Immature natural killer cell (primary cell): ENCODE measurements around the gene PRKCA. TPM values are rescaled to one million over a fixed set of nuclear protein-coding genes. Genes with fewer than 3 reads are reported as not detected.

Experiments
- DNase-seq, 3 donors: peaks; one replicate each; pipeline ENCODE4 v3.0.0; 2022; ENCODE audit warnings: mixed read lengths in 1 of 3
- H3K27ac Mint-ChIP-seq, 6 donors: one replicate each; pipeline ENCODE4 v1.8.0; 2020; ENCODE audit warnings: mixed read lengths in 6 of 6, mild to moderate bottlenecking in 5 of 6, inconsistent platforms in 4 of 6, moderate library complexity in 3 of 6
- H3K27me3 Mint-ChIP-seq, 3 donors: one replicate each; pipeline ENCODE4 v1.8.0; 2020 to 2021; ENCODE audit warnings: low read depth in 3 of 3, mild to moderate bottlenecking in 3 of 3, mixed read lengths in 3 of 3, moderate library complexity in 3 of 3, inconsistent platforms in 1 of 3
- H3K36me3 Mint-ChIP-seq, 3 donors: one replicate each; pipeline ENCODE4 v1.8.0; 2020; ENCODE audit warnings: mixed read lengths in 3 of 3, inconsistent platforms in 2 of 3, mild to moderate bottlenecking in 2 of 3
- H3K4me1 Mint-ChIP-seq, 2 donors: one replicate each; pipeline ENCODE4 v1.8.0; 2020; ENCODE audit warnings: inconsistent platforms in 2 of 2, mild to moderate bottlenecking in 2 of 2, mixed read lengths in 2 of 2, moderate library complexity in 1 of 2
- H3K4me3 Mint-ChIP-seq, 5 donors: one replicate each; pipeline ENCODE4 v1.8.0; 2020; ENCODE audit warnings: mild to moderate bottlenecking in 5 of 5, mixed read lengths in 5 of 5, inconsistent platforms in 3 of 5, moderate library complexity in 3 of 5
- H3K9me3 Mint-ChIP-seq, 6 donors: one replicate each; pipeline ENCODE4 v1.8.0; 2020; ENCODE audit warnings: mild to moderate bottlenecking in 6 of 6, mixed read lengths in 6 of 6, inconsistent platforms in 4 of 6, moderate library complexity in 3 of 6
- polyA plus RNA-seq, 3 donors: library from polyadenylated mRNA; unstranded; fragments of 300-500 nt; fragmentation: Illumina TruSeq; gene quantifications; one replicate each; pipeline ENCODE4 v1.2.3, GENCODE V29; 2021

The PRKCA gene
- polyA plus RNA-seq, 3 donors from 2014 or later: 0.18 to 1.3 (median 0.28) TPM

DNA sequence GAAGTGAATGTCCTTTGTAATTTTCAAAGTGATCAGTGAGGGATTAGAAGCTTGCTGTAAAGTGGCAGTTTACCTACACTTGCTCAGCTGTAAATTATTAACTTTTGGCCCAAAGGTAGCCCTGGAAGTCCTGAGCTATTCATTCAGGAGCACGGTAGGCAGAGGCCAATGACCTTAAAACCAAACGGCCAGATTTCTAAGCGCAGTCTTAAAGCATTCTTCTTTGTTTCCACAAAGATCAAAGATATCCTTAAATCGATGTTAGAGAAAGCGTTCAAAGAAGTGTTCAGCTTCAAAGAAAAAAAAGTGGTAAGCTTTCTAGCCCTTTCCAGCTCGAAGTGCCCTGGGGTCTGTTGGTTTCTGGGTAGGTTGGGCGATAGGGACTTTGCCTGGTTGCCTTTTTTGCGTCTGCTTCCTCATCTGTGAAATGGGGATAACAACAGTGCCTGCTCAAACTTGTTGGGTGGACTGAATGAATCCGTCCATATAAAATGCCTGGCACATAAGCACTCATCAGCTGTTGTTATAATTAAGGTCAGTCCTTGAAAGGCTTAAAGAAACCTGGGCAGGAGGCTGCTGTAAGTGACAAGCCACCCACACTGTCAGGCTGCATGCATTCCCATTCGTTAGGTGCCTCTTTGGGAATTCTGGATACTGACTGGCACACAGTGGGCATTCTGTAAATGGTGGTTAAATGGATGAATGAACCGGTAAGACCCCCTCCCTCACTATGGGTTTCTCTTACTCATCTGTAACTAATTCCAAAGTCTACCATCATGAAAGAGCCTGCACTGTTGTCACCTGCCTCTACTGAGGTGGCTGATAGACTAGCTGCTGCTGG is 113.2 kb downstream of the PRKCA start:
- peaks cover 0 to 4% (median 0%) of the 10 kb centered on the region in 3 donors for H3K36me3 Mint-ChIP-seq
- peaks cover 0 to 6% of the 10 kb centered on the region in 2 donors for H3K4me1 Mint-ChIP-seq
- peak overlapping the region in 1 of 6 donors; percentile 67 for H3K27ac Mint-ChIP-seq
- H3K27me3 Mint-ChIP-seq: no peaks in the 10 kb centered on the region
- no peaks in the 10 kb centered on the region for H3K9me3 Mint-ChIP-seq
- no peak for DNase-seq
- H3K4me3 Mint-ChIP-seq: no peak overlapping the region

- no peak overlapping the region for H3K27ac Mint-ChIP-seq
- no peak overlapping the region for H3K4me3 Mint-ChIP-seq
- DNase-seq: no peak
- H3K36me3 Mint-ChIP-seq: peaks cover 0 to 4% (median 0%) of the 10 kb centered on the region in 3 donors
- no peaks in the 10 kb centered on the region for H3K27me3 Mint-ChIP-seq
- no peaks in the 10 kb centered on the region for H3K9me3 Mint-ChIP-seq
- peaks cover 0 to 6% of the 10 kb centered on the region in 2 donors for H3K4me1 Mint-ChIP-seq
These were observed 114.0 kb downstream of the PRKCA start for GRCh38 chr17:66416207-66416940.

DNA sequence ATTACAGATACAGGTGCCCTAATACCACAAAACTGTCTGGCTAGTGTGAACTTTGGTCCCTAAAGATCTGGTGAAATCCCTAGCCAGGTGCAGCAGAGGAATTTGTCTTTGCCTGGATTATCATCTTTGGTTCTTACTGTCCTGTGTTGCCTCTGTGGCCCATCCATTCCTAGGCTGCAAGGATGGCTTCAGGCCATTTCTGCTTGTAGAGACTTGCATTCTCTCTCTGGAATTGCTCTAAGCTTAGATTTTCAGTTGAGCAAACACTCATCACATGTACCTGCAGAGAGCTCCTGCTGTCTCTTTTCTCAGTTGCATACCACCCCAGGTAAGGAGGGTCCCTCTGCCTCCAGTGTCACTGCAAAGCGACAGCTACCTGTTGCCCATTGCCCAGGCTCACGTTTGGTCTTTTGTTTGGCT is 114.9 kb downstream of the PRKCA start:
- H3K9me3 Mint-ChIP-seq: no peaks in the 10 kb centered on the region
- DNase-seq: no peak
- peaks cover 0 to 6% of the 10 kb centered on the region in 2 donors for H3K4me1 Mint-ChIP-seq
- no peaks in the 10 kb centered on the region for H3K27me3 Mint-ChIP-seq
- no peak overlapping the region for H3K4me3 Mint-ChIP-seq
- peaks cover 0 to 4% (median 0%) of the 10 kb centered on the region in 3 donors for H3K36me3 Mint-ChIP-seq
- no peak overlapping the region for H3K27ac Mint-ChIP-seq

DNA sequence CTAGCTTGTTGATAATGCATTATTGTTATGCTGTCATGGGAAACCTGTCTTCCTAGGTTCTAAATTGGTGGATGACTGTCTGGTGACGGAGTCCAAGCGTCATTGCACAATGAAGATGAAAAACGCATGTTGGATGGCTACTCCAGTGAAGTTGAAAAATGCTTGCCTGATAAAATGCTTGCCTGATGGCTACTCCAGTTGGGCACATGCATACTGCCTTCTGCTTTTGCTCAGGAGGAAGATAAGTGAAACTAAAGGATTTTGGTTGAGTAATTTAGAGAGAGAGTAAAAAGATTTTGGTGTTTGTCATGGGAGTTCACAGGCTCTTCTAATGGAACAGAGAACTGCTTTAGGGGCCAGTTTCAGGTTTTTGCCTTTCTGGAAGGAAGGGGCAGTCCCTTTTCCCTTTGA is 118.6 kb downstream of the PRKCA start:
- no peaks in the 10 kb centered on the region for H3K9me3 Mint-ChIP-seq
- H3K4me3 Mint-ChIP-seq: no peak overlapping the region
- H3K36me3 Mint-ChIP-seq: no peaks in the 10 kb centered on the region
- peaks cover 0 to 4% (median 2%) of the 10 kb centered on the region in 3 donors for H3K27me3 Mint-ChIP-seq
- no peak overlapping the region for H3K27ac Mint-ChIP-seq
- no peak for DNase-seq
- H3K4me1 Mint-ChIP-seq: peaks cover 2 to 7% of the 10 kb centered on the region in 2 donors

- Mint-ChIP-seq H3K36me3 (no peaks in the 10 kb centered on the region), H3K27ac (no peak overlapping the region), H3K4me1 (peaks cover 10 to 14% of the 10 kb centered on the region in 2 donors), H3K4me3 (no peak overlapping the region), H3K9me3 (no peaks in the 10 kb centered on the region), H3K27me3 (peaks cover 0 to 4% (median 2%) of the 10 kb centered on the region in 3 donors)
- DNase-seq: no peak
These were observed 119.8 kb downstream of the PRKCA start for GRCh38 chr17:66422186-66422585.

- H3K4me3 Mint-ChIP-seq: no peak overlapping the region
- H3K27me3 Mint-ChIP-seq: peaks cover 0 to 4% (median 2%) of the 10 kb centered on the region in 3 donors
- no peak for DNase-seq
- no peak overlapping the region for H3K27ac Mint-ChIP-seq
- H3K36me3 Mint-ChIP-seq: no peaks in the 10 kb centered on the region
- peaks cover 10 to 14% of the 10 kb centered on the region in 2 donors for H3K4me1 Mint-ChIP-seq
- no peaks in the 10 kb centered on the region for H3K9me3 Mint-ChIP-seq
These were observed 120.9 kb downstream of the PRKCA start for GRCh38 chr17:66423056-66423955.

GRCh38 chr17:66425756-66426396 is 123.5 kb downstream of the PRKCA start:
- Mint-ChIP-seq H3K27me3 (peaks cover 0 to 4% (median 2%) of the 10 kb centered on the region in 3 donors), H3K9me3 (no peaks in the 10 kb centered on the region), H3K4me1 (peaks cover 10 to 14% of the 10 kb centered on the region in 2 donors), H3K36me3 (no peaks in the 10 kb centered on the region), H3K27ac (peak overlapping the region in 4 of 6 donors; percentile 2 to 75 (median 38)), H3K4me3 (peak overlapping the region; percentile 7 to 78 (median 56))
- DNase-seq: no peak

DNA sequence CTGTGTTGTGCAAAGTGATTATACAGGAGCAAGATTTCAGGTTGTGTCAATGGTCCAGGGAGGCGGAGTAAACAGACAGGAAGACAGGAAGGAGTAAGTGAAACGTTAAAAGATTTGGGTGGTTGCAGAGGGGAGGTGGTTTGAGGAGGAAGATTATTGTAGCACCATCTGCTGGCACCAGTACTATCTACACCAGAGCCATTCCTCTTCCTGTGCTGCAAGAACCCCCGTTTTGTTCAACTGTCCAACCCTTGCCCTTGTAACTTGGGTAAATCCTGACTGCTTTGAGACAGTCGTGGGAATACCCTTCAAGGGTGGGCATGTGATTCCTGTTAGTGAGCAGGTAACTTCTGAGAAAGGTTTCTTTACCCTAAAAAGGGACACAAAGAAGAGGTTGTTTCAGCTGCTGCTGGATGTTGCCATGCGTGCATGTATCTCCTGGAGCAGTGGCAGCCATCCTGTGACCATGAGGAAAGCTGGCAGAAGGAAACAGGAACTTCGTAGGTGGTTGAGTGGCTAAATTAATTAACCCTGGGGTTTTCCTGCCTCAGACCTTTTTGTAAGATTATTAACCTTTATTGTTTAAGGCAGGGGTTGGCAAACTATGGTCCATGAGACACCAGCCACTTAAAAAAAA is 124.1 kb downstream of the PRKCA start:
- Mint-ChIP-seq H3K36me3 (no peaks in the 10 kb centered on the region), H3K27me3 (peaks cover 0 to 4% (median 2%) of the 10 kb centered on the region in 3 donors), H3K4me3 (peak overlapping the region; percentile 7 to 78 (median 56)), H3K27ac (peak overlapping the region in 3 of 6 donors; percentile 23 to 75 (median 54)), H3K4me1 (peaks cover 10 to 14% of the 10 kb centered on the region in 2 donors), H3K9me3 (no peaks in the 10 kb centered on the region)
- DNase-seq: peak; percentile 18 to 39 (median 31)

GRCh38 chr17:66427134-66427533 is 124.7 kb downstream of the PRKCA start:
- Mint-ChIP-seq H3K4me3 (no peak overlapping the region), H3K27ac (no peak overlapping the region), H3K9me3 (no peaks in the 10 kb centered on the region), H3K4me1 (peaks cover 10 to 14% of the 10 kb centered on the region in 2 donors), H3K27me3 (peaks cover 0 to 4% (median 2%) of the 10 kb centered on the region in 3 donors), H3K36me3 (no peaks in the 10 kb centered on the region)
- DNase-seq: no peak

DNA sequence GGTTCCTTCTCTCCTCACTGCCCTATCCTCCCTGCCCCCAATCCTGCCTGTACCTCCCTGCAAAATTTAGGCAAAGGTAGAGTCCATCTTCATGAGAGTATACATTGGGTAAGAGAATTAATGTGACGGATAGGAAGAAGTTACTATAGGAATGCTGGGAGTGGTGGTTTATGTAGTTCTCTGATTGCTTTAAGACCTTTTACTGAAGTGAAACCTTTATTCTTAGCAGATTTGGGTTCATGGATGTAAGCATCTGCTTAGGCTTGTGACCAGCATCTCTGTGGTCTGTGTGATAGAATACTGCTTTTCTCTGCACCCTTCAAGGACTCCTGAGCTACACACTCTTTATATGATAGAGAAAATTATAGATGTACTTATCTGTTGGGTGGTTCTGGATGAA is 127.3 kb downstream of the PRKCA start:
- no peaks in the 10 kb centered on the region for H3K36me3 Mint-ChIP-seq
- H3K4me1 Mint-ChIP-seq: peaks cover 10 to 14% of the 10 kb centered on the region in 2 donors
- H3K27me3 Mint-ChIP-seq: peaks cover 0 to 4% (median 2%) of the 10 kb centered on the region in 3 donors
- no peak overlapping the region for H3K4me3 Mint-ChIP-seq
- no peak for DNase-seq
- peak overlapping the region in 1 of 6 donors; percentile 43 for H3K27ac Mint-ChIP-seq
- no peaks in the 10 kb centered on the region for H3K9me3 Mint-ChIP-seq

DNA sequence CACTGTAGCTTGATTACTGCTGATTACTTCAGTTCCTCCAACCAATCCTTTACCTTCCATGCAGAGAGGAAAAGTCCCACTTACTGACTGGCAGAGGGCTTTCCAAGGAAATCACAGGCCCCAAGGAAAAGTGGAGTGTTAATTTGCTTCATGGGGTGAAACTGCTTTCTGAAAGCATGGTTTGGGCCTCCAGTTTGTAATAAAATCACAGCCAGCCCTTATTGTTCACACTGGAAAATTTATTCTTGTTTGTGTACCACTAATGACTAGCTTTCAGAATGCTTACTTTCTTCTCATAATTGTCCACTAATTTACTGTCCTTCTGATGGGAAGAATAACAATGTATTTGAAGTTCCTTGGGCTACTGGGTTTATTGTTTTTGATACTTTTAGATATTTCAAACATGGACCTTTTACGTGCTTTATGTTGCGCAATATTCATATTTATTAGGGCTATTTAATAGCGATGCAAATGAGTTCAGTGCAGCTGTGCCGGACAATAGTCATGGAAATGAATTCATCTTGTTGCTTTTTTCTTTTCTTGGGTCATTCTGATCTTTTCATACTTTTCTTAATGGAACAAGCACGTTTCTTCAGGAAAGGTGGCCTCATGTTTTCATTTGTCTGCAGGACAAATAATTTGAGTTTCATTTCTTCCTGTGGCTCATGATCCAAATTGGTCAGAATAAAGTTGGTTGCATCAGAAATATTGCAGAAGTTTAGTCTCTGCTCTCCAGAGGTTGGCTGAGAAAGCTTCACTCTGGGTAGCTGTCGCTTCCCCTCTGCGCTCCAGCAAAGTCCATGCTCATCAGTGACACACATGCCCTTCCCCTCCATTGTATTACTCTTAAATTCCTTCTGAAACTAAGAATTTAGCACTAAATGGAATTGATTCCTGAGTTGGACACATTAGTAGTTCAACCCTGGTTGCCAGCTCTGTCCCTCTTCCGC is 128.7 kb downstream of the PRKCA start:
- Mint-ChIP-seq H3K4me3 (no peak overlapping the region), H3K27ac (no peak overlapping the region), H3K27me3 (no peaks in the 10 kb centered on the region), H3K9me3 (no peaks in the 10 kb centered on the region), H3K4me1 (peaks cover 6% of the 10 kb centered on the region in 2 donors), H3K36me3 (no peaks in the 10 kb centered on the region)
- no peak for DNase-seq

- no peak for DNase-seq
- Mint-ChIP-seq H3K27ac (peak overlapping the region in 1 of 6 donors; percentile 21), H3K27me3 (no peaks in the 10 kb centered on the region), H3K4me1 (no peaks in the 10 kb centered on the region), H3K9me3 (no peaks in the 10 kb centered on the region), H3K4me3 (no peak overlapping the region), H3K36me3 (no peaks in the 10 kb centered on the region)
These were observed 129.5 kb downstream of the PRKCA start for GRCh38 chr17:66431910-66432309.
